GM18505 (cell line): ENCODE measurements around the gene GNG3.

Source experiments
- ATAC-seq: cut with Tn5 transposase; IDR thresholded peaks from one replicate; pipeline ENCODE4 v1.9.1; 2021; ENCODE audit not compliant: unreplicated experiment
- POLR2A ChIP-seq: IDR thresholded peaks from 4 replicates; pipeline ENCODE4 v1.6.1; 2011; ENCODE audit warnings: borderline replicate concordance; ENCODE audit not compliant: insufficient read depth, insufficient read length; ENCODE audit errors: extremely low read depth

GNG3 gene

DNA sequence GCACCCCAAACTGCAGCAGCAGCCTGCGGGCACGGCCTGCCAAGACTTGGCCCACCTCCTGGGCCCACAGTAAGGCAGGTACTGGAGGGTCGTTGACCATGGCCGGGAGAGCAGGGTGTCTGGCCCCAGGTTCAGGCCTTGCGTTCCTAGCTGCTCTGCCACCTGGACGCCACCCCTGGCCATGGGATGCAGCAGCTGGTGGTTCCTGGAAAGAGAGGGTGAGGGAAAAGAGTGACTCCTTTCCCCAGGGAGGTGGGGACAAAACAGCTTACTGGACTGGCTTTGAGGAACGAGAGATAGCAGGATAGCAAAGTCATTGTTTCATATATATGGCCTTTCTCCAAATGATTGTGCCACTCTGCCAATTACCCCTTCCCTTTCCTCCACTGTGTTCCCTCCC, 2.1 kb upstream of the GNG3 start:
- no peak for ATAC-seq

DNA sequence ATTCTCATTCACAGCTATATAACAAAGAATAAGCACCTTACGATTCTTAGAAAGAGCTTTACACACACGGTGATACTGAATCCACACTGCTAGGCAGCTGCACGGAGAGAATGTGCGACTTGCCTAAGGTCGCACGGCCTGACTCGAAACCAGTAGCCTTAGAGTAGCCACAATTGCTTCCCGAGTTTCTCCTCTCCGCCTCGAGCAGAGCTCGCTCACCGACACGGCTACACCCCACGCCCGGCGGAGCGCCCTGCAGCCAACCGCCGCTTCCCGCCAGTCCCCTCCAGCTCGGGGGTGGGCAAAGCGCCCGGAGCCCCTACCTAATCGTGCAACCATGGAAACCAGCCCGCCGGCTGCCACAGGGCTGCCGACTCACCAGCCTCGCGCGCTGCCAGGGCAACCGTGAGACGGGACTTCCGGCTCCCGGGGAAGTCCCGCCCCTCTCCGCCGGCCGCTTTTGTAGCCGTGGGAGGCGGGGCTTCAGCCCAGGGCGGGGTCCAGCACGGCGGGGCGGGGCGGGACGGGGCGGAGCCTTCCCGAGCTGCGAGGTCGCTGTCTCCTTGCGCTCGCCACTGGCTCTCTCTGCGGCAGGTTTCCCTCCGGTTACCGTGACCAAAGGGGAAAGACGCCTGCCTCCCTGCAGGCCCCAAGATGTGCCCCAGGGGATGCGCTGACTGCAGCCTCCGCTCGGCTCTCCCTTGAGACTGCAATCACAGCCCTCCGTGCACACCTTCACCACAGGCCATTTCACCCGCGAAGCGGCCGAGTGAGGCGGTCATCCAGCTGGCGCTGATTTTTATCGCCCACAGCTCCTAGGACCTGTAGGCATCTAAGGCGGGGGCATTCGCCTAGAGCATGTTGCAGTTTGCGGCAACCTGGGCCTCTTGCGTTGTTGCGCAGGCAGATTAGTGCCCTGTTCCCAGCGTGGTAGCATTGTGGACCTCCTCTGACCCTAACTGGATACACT, 1.3 kb upstream of the GNG3 start:
- peak; percentile 59 for TF ChIP-seq POLR2A
- ATAC-seq, result peak; percentile 61

More for the DNA sequence above, 2.1 kb upstream of the GNG3 start:
- no peak for TF ChIP-seq POLR2A

DNA sequence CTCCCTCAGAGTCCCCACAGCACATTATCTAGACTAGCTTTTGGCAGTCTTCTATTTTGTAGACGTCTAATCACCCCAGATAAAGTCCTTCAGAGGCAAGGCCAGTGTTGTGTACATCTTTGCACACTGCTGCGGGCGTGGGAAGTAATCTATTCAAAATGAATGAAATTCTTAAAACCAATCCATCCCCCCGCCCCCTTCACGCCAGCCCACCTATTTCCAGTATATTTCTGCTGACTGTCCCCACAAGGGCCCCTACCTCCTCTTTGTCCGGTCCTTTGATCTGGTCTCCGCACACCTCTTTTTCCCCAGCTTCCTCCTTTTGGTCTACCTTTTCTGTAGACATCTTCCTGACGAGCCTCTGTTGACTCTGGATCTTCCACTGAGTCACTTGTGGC, 627 bp upstream of the GNG3 start:
- no peak for TF ChIP-seq POLR2A
- ATAC-seq, result no peak

- no peak for ATAC-seq
- TF ChIP-seq POLR2A, result no peak
Observed at GRCh38 chr11:62708392-62708791, 916 bp downstream of the GNG3 start.

DNA sequence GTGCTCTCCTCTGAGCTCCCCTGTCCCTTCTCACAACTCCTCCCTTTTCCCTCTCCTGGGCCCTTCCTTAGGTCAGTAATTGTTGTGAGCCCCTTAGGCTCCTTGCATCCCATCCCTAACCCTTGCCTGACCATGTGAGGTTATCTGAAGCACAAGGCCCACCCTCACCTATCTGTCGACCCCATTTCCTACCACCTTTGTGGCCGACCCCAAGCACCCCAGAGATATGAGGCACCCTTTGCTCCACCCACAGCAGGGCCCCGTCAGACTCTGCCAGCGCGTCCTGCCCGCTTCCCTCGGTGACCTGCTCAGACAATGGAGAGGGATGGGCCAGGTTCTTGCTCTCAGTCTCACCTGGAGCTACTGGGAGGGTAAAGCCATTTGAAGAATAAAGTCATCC, 1.3 kb downstream of the GNG3 start:
- no peak for TF ChIP-seq POLR2A
- no peak for ATAC-seq

DNA sequence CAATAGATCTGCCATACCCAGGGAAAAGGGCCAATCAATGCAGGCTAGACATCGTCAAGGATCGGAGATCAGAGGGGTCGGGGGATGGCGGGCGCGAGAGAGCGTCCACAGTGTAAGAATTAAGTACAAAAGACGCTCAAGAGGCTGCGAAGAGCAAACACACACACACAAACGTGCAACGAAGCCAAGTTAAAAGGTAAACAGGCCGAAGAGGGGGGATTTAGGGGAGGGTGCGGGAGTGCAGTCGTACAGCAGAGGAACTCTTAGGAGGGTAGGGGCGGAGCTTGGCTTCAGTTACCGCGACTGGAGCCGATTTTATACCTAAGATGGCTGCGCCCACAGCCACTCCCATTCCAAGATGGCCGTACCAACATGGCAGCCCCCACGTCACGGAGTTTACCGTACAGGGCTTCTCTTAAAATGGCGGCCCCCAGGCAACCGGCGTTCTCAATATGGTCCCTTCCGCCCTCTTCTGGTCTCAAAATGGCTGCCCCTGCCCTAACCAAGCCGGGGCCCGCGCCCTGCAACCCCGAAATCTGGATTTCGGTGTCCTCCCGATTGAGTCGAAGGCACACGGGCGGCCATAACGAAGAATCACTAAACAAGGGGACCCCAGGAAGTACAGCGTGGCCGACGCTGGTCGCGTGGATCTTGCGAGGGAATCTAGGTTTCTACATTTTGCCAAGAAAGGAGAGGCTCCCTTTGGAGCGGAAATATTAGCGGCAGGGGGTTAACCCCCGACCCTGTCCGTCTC, 1.9 kb downstream of the GNG3 start:
- TF ChIP-seq POLR2A, result peak; percentile 73
- peak; percentile 51 for ATAC-seq

DNA sequence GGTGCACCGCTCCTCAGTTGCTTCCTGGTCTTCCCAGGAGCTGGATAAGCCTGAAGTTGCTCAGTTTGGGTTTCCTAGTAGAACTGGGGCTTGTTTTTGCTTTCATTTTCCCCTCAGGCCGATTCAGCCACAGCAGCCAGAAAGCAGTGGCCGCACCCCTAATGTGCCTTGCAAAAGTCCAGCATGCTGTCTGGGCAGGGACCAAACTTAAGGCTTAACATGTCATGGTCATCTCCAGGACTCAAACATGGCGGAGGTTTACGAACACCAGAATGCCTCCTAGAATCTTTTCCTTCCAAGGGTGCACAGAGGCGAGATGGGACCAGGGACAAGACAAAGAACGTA, 2.5 kb downstream of the GNG3 start:
- no peak for ATAC-seq
- no peak for TF ChIP-seq POLR2A

- ATAC-seq, result no peak
- TF ChIP-seq POLR2A, result no peak
Observed at GRCh38 chr11:62712276-62712812, 4.9 kb downstream of the GNG3 start.

DNA sequence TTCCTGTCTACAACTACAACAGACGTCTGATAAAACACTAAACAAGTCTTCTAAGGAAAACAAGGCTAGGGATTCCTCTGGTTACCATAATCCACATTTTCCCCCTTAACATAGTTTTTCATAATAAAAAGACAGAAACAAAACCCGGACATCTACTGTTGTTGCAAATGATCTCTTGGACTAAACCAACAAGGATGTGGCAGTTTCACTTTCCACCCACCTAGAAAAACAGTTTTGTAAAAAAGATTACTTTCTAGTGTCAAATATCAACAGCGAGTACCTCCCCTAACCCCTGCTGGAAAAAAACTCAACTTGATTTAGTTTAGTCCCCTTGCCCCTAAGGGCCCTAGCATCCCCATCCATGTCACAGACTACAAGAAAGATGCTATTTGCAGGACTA, 5.4 kb downstream of the GNG3 start:
- ATAC-seq, result no peak
- TF ChIP-seq POLR2A, result no peak

DNA sequence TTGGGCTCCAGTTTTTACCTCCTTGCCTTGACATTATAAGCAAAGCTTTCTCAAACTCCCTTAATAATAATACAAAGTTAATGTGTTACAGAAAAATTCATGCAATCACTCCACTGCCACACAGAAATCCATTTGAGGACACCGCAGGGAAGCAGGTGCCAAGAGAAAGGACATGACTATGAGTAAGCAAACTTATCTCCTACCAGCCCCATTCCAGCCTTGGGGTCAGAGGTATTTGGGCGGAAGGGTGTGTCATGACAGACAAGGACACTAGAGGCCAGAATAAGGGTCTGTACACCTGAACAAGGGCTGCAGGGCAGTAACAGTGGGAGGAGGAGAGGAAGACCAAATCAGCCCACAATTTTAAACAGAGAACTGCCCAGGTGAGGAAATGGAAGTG, 5.9 kb downstream of the GNG3 start:
- no peak for ATAC-seq
- TF ChIP-seq POLR2A, result no peak

- TF ChIP-seq POLR2A, result no peak
- ATAC-seq, result no peak
Observed at GRCh38 chr11:62715150-62716130, 8.0 kb downstream of the GNG3 start.

DNA sequence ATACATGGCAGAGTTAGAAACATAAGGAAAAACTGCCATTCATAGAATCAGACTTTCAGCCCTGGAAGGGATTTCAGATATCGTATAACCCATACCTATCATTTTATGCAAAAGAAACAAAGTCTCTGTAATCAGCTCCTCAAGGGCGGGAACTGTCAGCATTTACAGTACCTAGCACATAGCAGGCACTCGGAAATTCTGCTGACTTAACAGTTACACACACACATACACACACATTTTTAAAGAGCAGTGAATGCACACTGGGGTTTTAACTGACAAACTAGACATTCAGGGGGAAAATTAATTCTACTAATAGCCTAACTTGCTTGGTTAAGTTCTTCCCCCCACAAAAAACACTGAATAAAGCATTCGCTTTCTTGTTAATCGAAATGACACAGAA, 8.7 kb downstream of the GNG3 start:
- ATAC-seq, result no peak
- TF ChIP-seq POLR2A, result no peak

- no peak for ATAC-seq
- TF ChIP-seq POLR2A, result no peak
Observed at GRCh38 chr11:62716816-62717215, 9.3 kb downstream of the GNG3 start.
